OCI-LY1 (cell line): Measurements from ENCODE around the gene ATXN7L1.

Experiments used
- H2AFZ ChIP-seq: fragments of 200-600 bp; sonication (generic), shearing (Covaris generic); 2 replicates; pipeline ENCODE4 v1.6.0; 2014; ENCODE audit warnings: antibody characterized with exemption, mild to moderate bottlenecking, low read length
- H3F3A ChIP-seq: fragments of 200-600 bp; sonication (generic), shearing (Covaris generic); 2 replicates; pipeline ENCODE4 v1.6.0; 2014; ENCODE audit warnings: mild to moderate bottlenecking, antibody characterized with exemption, low read length, moderate library complexity; ENCODE audit not compliant: insufficient read depth
- H3K27ac ChIP-seq: fragments of 200-600 bp; sonication (generic); 2 replicates; pipeline ENCODE4 v1.5.1; 2014; ENCODE audit warnings: low read length, mixed run types, mild to moderate bottlenecking, low read depth; ENCODE audit not compliant: poor library complexity, severe bottlenecking
- H3K27me3 ChIP-seq: fragments of 200-600 bp; sonication (generic); 2 replicates; pipeline ENCODE4 v1.6.0; 2014; ENCODE audit warnings: antibody characterized with exemption, mild to moderate bottlenecking, low read length, moderate library complexity; ENCODE audit not compliant: insufficient read depth
- H3K36me3 ChIP-seq: fragments of 200-600 bp; sonication (generic); 2 replicates; pipeline ENCODE4 v1.6.1; 2014; ENCODE audit warnings: mild to moderate bottlenecking, antibody characterized with exemption, low read length, moderate library complexity, mixed read lengths; ENCODE audit not compliant: insufficient read depth
- H3K4me1 ChIP-seq: fragments of 200-600 bp; sonication (generic); 2 replicates; pipeline ENCODE4 v1.5.1; 2014; ENCODE audit warnings: mild to moderate bottlenecking, low read length, moderate library complexity; ENCODE audit not compliant: insufficient read depth, severe bottlenecking
- H3K4me2 ChIP-seq: fragments of 200-600 bp; sonication (generic), shearing (Covaris generic); 2 replicates; pipeline ENCODE4 v1.6.1; 2014; ENCODE audit warnings: low read length
- H3K4me3 ChIP-seq: fragments of 200-600 bp; sonication (generic); 2 replicates; pipeline ENCODE4 v1.5.1; 2014; ENCODE audit warnings: low read length, low read depth, mild to moderate bottlenecking, mixed read lengths; ENCODE audit not compliant: poor library complexity, severe bottlenecking
- H3K79me2 ChIP-seq: fragments of 200-600 bp; shearing (Covaris generic); 2 replicates; pipeline ENCODE4 v1.6.1; 2016; ENCODE audit warnings: mixed run types, low read length, mixed read lengths; ENCODE audit not compliant: insufficient read depth
- H3K9ac ChIP-seq: fragments of 200-600 bp; sonication (generic), shearing (Covaris generic); 2 replicates; pipeline ENCODE4 v1.6.1; 2014; ENCODE audit warnings: mild to moderate bottlenecking, low read length, mixed read lengths
- H3K9me2 ChIP-seq: fragments of 200-600 bp; sonication (generic), shearing (Covaris generic); 2 replicates; pipeline ENCODE4 v1.6.1; 2014; ENCODE audit warnings: low read depth, mild to moderate bottlenecking, low read length, mixed read lengths
- H3K9me3 ChIP-seq: fragments of 200-600 bp; shearing (Covaris generic); 2 replicates; pipeline ENCODE4 v1.6.1; 2014; ENCODE audit warnings: low read length, mixed read lengths
- H4K20me1 ChIP-seq: fragments of 200-600 bp; sonication (generic), shearing (Covaris generic); 2 replicates; pipeline ENCODE4 v1.6.0; 2016; ENCODE audit warnings: mild to moderate bottlenecking, low read length; ENCODE audit not compliant: insufficient read depth
- CTCF ChIP-seq: fragments of 200-600 bp; sonication (generic), shearing (Covaris generic); IDR thresholded peaks from 2 replicates; pipeline ENCODE4 v1.5.1; 2017; ENCODE audit warnings: mild to moderate bottlenecking, antibody characterized with exemption, low read length, moderate library complexity, mixed read lengths
- EZH2 ChIP-seq: fragments of 200-600 bp; sonication (generic), shearing (Covaris generic); IDR thresholded peaks from 2 replicates; pipeline ENCODE4 v1.8.0; 2017; ENCODE audit warnings: borderline replicate concordance, mixed run types, mild to moderate bottlenecking, antibody characterized with exemption, low read length, moderate library complexity, mixed read lengths

The ATXN7L1 gene

GRCh38 chr7:105612806-105613205 lies 263.6 kb downstream of the ATXN7L1 start:
- no peaks in the 10 kb centered on the region for H3K9me3 ChIP-seq
- H4K20me1 ChIP-seq: no peaks in the 10 kb centered on the region
- no peaks in the 10 kb centered on the region for H3K9me2 ChIP-seq
- H3K79me2 ChIP-seq: no peaks in the 10 kb centered on the region
- no peak overlapping the region for H2AFZ ChIP-seq
- H3K36me3 ChIP-seq: no peaks in the 10 kb centered on the region
- 0 out of 2 replicates have a peak, but pooled peaks cover 3% of the 10 kb centered on the region for H3K27me3 ChIP-seq
- H3F3A ChIP-seq: no peaks in the 10 kb centered on the region
- no peaks in the 10 kb centered on the region for H3K4me1 ChIP-seq
- H3K9ac ChIP-seq: no peak overlapping the region
- no peak overlapping the region for H3K27ac ChIP-seq
- no peak overlapping the region for H3K4me2 ChIP-seq
- H3K4me3 ChIP-seq: no peak overlapping the region
- TF ChIP-seq EZH2 (no peak), CTCF (no peak)

- no peak overlapping the region for H3K9ac ChIP-seq
- H4K20me1 ChIP-seq: no peaks in the 10 kb centered on the region
- no peak for TF ChIP-seq EZH2
- no peak for TF ChIP-seq CTCF
Measured at GRCh38 chr7:105611856-105612775, 264.3 kb downstream of the ATXN7L1 start.

GRCh38 chr7:105610165-105610930 lies 266.1 kb downstream of the ATXN7L1 start:
- 0 out of 2 replicates have a peak, but pooled peaks cover 3% of the 10 kb centered on the region for H3K27me3 ChIP-seq
- TF ChIP-seq EZH2 (no peak), CTCF (no peak)
- H3K9me2 ChIP-seq: no peaks in the 10 kb centered on the region
- no peaks in the 10 kb centered on the region for H3K36me3 ChIP-seq
- H3K4me2 ChIP-seq: no peak overlapping the region
- no peaks in the 10 kb centered on the region for H3K4me1 ChIP-seq
- H4K20me1 ChIP-seq: no peaks in the 10 kb centered on the region
- H3K9ac ChIP-seq: no peak overlapping the region
- no peaks in the 10 kb centered on the region for H3K79me2 ChIP-seq
- no peak overlapping the region for H3K27ac ChIP-seq
- H3K4me3 ChIP-seq: no peak overlapping the region
- H3K9me3 ChIP-seq: no peaks in the 10 kb centered on the region
- H3F3A ChIP-seq: no peaks in the 10 kb centered on the region
- no peak overlapping the region for H2AFZ ChIP-seq

More at GRCh38 chr7:105611856-105612775, 264.3 kb downstream of the ATXN7L1 start:
- no peaks in the 10 kb centered on the region for H3F3A ChIP-seq
- no peaks in the 10 kb centered on the region for H3K4me1 ChIP-seq
- H3K4me3 ChIP-seq: no peak overlapping the region
- H3K27me3 ChIP-seq: 0 out of 2 replicates have a peak, but pooled peaks cover 3% of the 10 kb centered on the region
- no peaks in the 10 kb centered on the region for H3K79me2 ChIP-seq
- no peak overlapping the region for H3K4me2 ChIP-seq
- H3K9me3 ChIP-seq: no peaks in the 10 kb centered on the region
- H3K9me2 ChIP-seq: no peaks in the 10 kb centered on the region
- no peaks in the 10 kb centered on the region for H3K36me3 ChIP-seq
- H2AFZ ChIP-seq: no peak overlapping the region
- no peak overlapping the region for H3K27ac ChIP-seq
